Stimulated activated CD8-positive, alpha-beta memory T cell treated with anti-CD3 and anti-CD28 coated beads, Interleukin-12 subunit alpha, Interleukin-12 subunit beta, amount 100 ng/mL, for 4 hours (primary cell): Measurements from ENCODE around the gene TESK2.
"Not testable (repeated sequence)": the region's sequence is repeated elsewhere in the genome, so short reads cannot be mapped to it uniquely, and the experiment has no call there.

Experiments used
- DNase-seq: peaks from one replicate; pipeline ENCODE4 v3.0.0-alpha.2; 2020; ENCODE audit warnings: low read depth

The TESK2 gene

GRCh38 chr1:45473302-45473701, 17.7 kb downstream of the TESK2 start:
- DNase-seq = no peak

- no peak for DNase-seq
Observed at GRCh38 chr1:45470306-45470798, 20.6 kb downstream of the TESK2 start.

GRCh38 chr1:45467353-45467752, 23.6 kb downstream of the TESK2 start:
- DNase-seq = not testable (repeated sequence)

- no peak for DNase-seq
Observed at GRCh38 chr1:45465277-45465676, 25.7 kb downstream of the TESK2 start.

GRCh38 chr1:45458894-45459293, 32.1 kb downstream of the TESK2 start:
- no peak for DNase-seq

GRCh38 chr1:45456531-45456930, 34.4 kb downstream of the TESK2 start:
- no peak for DNase-seq

- no peak for DNase-seq
Observed at GRCh38 chr1:45455162-45455561, 35.8 kb downstream of the TESK2 start.

- DNase-seq = no peak
Observed at GRCh38 chr1:45454464-45454863, 36.5 kb downstream of the TESK2 start.

GRCh38 chr1:45452503-45452902, 38.5 kb downstream of the TESK2 start:
- no peak for DNase-seq

- no peak for DNase-seq
Observed at GRCh38 chr1:45448357-45448756, 42.6 kb downstream of the TESK2 start.

GRCh38 chr1:45446950-45447672, 43.9 kb downstream of the TESK2 start:
- DNase-seq = no peak

GRCh38 chr1:45446530-45446929, 44.4 kb downstream of the TESK2 start:
- no peak for DNase-seq

- no peak for DNase-seq
Observed at GRCh38 chr1:45444609-45445131, 46.3 kb downstream of the TESK2 start.

GRCh38 chr1:45443580-45444446, 47.1 kb downstream of the TESK2 start:
- no peak for DNase-seq

GRCh38 chr1:45442272-45442671, 48.7 kb downstream of the TESK2 start:
- no peak for DNase-seq

GRCh38 chr1:45437323-45437722, 53.6 kb downstream of the TESK2 start:
- no peak for DNase-seq

GRCh38 chr1:45430490-45430889, 60.5 kb downstream of the TESK2 start:
- no peak for DNase-seq

- DNase-seq = no peak
Observed at GRCh38 chr1:45429561-45430159, 61.3 kb downstream of the TESK2 start.

GRCh38 chr1:45423906-45424678, 66.9 kb downstream of the TESK2 start:
- DNase-seq = no peak

- no peak for DNase-seq
Observed at GRCh38 chr1:45421935-45422334, 69.0 kb downstream of the TESK2 start.

- no peak for DNase-seq
Observed at GRCh38 chr1:45414746-45415145, 76.2 kb downstream of the TESK2 start.

- DNase-seq = no peak
Observed at GRCh38 chr1:45412899-45413298, 78.1 kb downstream of the TESK2 start.
